A673 (cell line): ENCODE results near the gene CPA1. TPM values are rescaled to one million over a fixed set of nuclear protein-coding genes. Genes with fewer than 3 reads are reported as not detected.

Source experiments
- Bru-seq: library from RNA; stranded (reverse); fragments of 400-500 nt; gene quantifications from one replicate; lab custom pipeline; 2021; lab: Mats Ljungman, UMichigan
- BruChase-seq, 2 experiments: library from RNA; stranded (reverse); fragments of 400-500 nt; gene quantifications; one replicate each; lab custom pipeline; 2021; lab: Mats Ljungman, UMichigan
- BruUV-seq: library from RNA; stranded (reverse); fragments of 400-500 nt; replicated peaks from 2 replicates; lab custom pipeline; 2021; lab: Mats Ljungman, UMichigan
- CTCF ChIA-PET: fragments of 300-600 bp; sonication (Branson Sonifier 250); formaldehyde crosslinking; loops from one replicate; lab custom pipeline; 2022; ENCODE audit warnings: antibody characterized with exemption; lab: Charles Lee
- POLR2A ChIA-PET: fragments of 300-600 bp; sonication (Branson Sonifier 250); formaldehyde crosslinking; loops from one replicate; lab custom pipeline; 2022; ENCODE audit warnings: antibody characterized with exemption; ENCODE audit not compliant: low non-redundant PET; lab: Charles Lee
- DNase-seq: peaks from one replicate; pipeline ENCODE4 v3.0.0-alpha.2; 2015; ENCODE audit warnings: low spot score
- H3K27ac ChIP-seq: fragments of 200-600 bp; sonication (generic); 2 replicates; pipeline ENCODE4 v1.5.1; 2016; ENCODE audit warnings: mixed run types, low read depth, mild to moderate bottlenecking, mixed read lengths, antibody characterized with exemption, low read length; ENCODE audit not compliant: poor library complexity, severe bottlenecking
- H3K27me3 ChIP-seq: fragments of 200-600 bp; sonication (generic); replicated peaks from 2 replicates; pipeline ENCODE4 v1.6.1; 2017; ENCODE audit warnings: mixed run types, low read depth, mild to moderate bottlenecking, mixed read lengths, antibody characterized with exemption, low read length; ENCODE audit not compliant: insufficient read depth, poor library complexity
- H3K36me3 ChIP-seq: fragments of 200-600 bp; sonication (generic); 2 replicates; pipeline ENCODE4 v1.6.1; 2016; ENCODE audit warnings: mixed run types, mild to moderate bottlenecking, mixed read lengths, antibody characterized with exemption, low read length; ENCODE audit not compliant: insufficient read depth, poor library complexity, severe bottlenecking
- H3K4me1 ChIP-seq: fragments of 200-600 bp; sonication (generic); 2 replicates; pipeline ENCODE4 v1.6.1; 2017; ENCODE audit warnings: mixed run types, mild to moderate bottlenecking, mixed read lengths, antibody characterized with exemption, low read length; ENCODE audit not compliant: insufficient read depth, poor library complexity, severe bottlenecking
- H3K4me3 ChIP-seq: fragments of 200-600 bp; sonication (generic); 2 replicates; pipeline ENCODE4 v1.5.1; 2016; ENCODE audit warnings: low read depth, mixed run types, mild to moderate bottlenecking, mixed read lengths, low read length; ENCODE audit not compliant: poor library complexity, severe bottlenecking
- H3K9me3 ChIP-seq: fragments of 200-600 bp; sonication (generic); 2 replicates; pipeline ENCODE4 v1.6.1; 2016; ENCODE audit warnings: mixed run types, low read depth, mild to moderate bottlenecking, mixed read lengths, antibody characterized with exemption, low read length; ENCODE audit not compliant: poor library complexity, severe bottlenecking
- CTCF ChIP-seq: fragments of 300-800, 200-600 bp; sonication (generic); conservative IDR thresholded peaks from 2 replicates; pipeline ENCODE4 v1.5.1; 2017; ENCODE audit warnings: low read depth, mild to moderate bottlenecking, antibody characterized with exemption, low read length, moderate library complexity, mixed read lengths
- EZH2 ChIP-seq: fragments of 200-600 bp; sonication (generic); IDR thresholded peaks from 2 replicates; pipeline ENCODE4 v1.6.1; 2017; ENCODE audit warnings: borderline replicate concordance, low read depth, mild to moderate bottlenecking, mixed read lengths, antibody characterized with exemption, low read length; ENCODE audit not compliant: poor library complexity, severe bottlenecking
- intact Hi-C: fragments of 100-400 bp; cut with micrococcal nuclease; formaldehyde crosslinking; loops from one replicate; pipeline ENCODE4 v1.10.0; 2022; ENCODE audit not compliant: unreplicated experiment
- long read RNA-seq: library from polyadenylated mRNA; stranded (forward); transcript quantifications from one replicate; pipeline ENCODE4 v2.0.0, GENCODE V29; 2022
- total RNA-seq: library from RNA; stranded (reverse); gene quantifications from 2 replicates; pipeline ENCODE4 v1.2.3, GENCODE V29; 2021

CPA1 gene
- total RNA-seq (not detected in 2 replicates), Bru-seq, nascent RNA (not detected), BruChase-seq, experiment 1, labeled RNA remaining after a 2-hour chase (not detected), BruChase-seq, experiment 2, labeled RNA remaining after a 6-hour chase (not detected)
- long read RNA-seq: 0 reads

GRCh38 chr7:130379921-130380860, at the start of gene CPA1:
Gene CPA1, plus strand, starts transcription at chr7:130380494. Its CDS starts 27 bp downstream, at chr7:130380521.
- intact Hi-C loops: no loop called here
- ChIA-PET CTCF (no interaction called here), POLR2A (no interaction called here)

GRCh38 chr7:130332259-130333053, 47.8 kb upstream of the CPA1 start:
- Histone ChIP-seq H3K36me3 (no peaks in the 10 kb centered on the region), H3K4me3 (no peak overlapping the region), H3K4me1 (no peaks in the 10 kb centered on the region), H3K27ac (no peak overlapping the region), H3K27me3 (no peaks in the 10 kb centered on the region), H3K9me3 (no peaks in the 10 kb centered on the region)
- POLR2A ChIA-PET: no interaction called here
- BruUV-seq: no TSS peak
- intact Hi-C loops: no loop called here
- CTCF ChIA-PET: no interaction called here
- TF ChIP-seq EZH2 (no peak), CTCF (no peak)
- DNase-seq: no peak

More at GRCh38 chr7:130379921-130380860, at the start of gene CPA1:
- Histone ChIP-seq H3K4me1 (no peaks in the 10 kb centered on the region), H3K27me3 (no peaks in the 10 kb centered on the region), H3K4me3 (no peak within 1 kb of the TSS), H3K27ac (no peak within 1 kb of the TSS), H3K36me3 (no peaks in the 10 kb centered on the region), H3K9me3 (no peaks in the 10 kb centered on the region)
- DNase-seq: no peak
- TF ChIP-seq EZH2: no peak
- no peak for TF ChIP-seq CTCF
- no TSS peak for BruUV-seq

- Histone ChIP-seq H3K27me3 (no peaks in the 10 kb centered on the region), H3K36me3 (no peaks in the 10 kb centered on the region), H3K9me3 (no peaks in the 10 kb centered on the region), H3K27ac (no peak overlapping the region), H3K4me3 (no peak overlapping the region), H3K4me1 (no peaks in the 10 kb centered on the region)
- no peak for TF ChIP-seq EZH2
- TF ChIP-seq CTCF: no peak
- POLR2A ChIA-PET: no interaction called here
- intact Hi-C loops: no loop called here
- no TSS peak for BruUV-seq
- CTCF ChIA-PET: no interaction called here
- no peak for DNase-seq
Measured at GRCh38 chr7:130333832-130334231, 46.5 kb upstream of the CPA1 start.
